HG03066 (cell line): ENCODE data around the gene TMEM154.

Experiments
- ATAC-seq: cut with Tn5 transposase; IDR thresholded peaks from one replicate; pipeline ENCODE4 v1.9.1; 2021; ENCODE audit warnings: low read depth; ENCODE audit not compliant: unreplicated experiment

Gene TMEM154

DNA sequence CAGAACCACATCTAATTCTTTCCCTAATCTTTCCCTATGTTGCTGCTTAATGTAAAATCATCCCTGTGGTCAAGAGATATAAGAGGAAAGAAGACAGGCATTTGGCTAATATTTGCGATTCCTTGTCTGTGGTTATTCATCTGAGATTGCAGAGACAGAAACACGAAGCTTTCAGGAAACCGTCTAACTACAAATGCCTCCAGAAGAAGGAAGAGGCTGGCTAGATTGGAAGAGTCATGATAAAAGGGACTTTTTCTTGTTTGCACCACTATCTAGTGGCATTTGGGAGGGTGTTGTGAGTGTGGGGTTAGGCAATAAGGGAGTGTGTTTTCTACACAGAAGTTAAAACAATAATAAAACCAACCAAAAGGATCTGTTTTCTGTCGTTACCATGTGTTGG lies 43.9 kb downstream of the TMEM154 start:
- ATAC-seq = no peak

DNA sequence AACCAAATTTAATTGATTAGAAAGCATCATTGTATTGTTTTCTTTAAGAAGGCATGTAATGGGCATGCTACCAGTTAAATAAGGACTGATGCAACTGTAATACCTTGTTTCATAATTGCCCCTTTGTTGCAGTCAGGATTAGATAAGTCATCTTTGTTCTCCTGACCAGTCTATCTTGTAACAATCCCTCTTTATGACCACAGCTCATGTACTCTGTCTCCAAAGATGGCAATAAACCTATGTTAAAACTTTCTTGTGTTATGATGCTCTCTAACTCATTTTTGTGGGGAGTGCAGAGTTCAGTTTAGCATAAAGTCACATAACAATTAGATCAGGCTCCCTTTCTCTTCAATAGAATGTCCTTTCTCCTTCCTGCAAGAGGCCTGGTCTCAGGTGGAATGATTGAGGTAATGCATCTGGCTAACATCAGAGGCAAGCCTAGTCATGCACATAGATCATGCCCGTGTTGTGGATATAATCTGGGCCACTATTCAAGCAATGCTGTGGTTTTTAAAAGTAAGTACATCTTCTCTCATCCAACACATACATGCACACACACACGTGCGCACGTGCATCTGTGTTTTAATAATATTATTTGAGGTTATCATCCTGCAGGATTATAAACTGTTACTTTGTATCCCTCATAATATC lies 45.6 kb downstream of the TMEM154 start:
- no peak for ATAC-seq

DNA sequence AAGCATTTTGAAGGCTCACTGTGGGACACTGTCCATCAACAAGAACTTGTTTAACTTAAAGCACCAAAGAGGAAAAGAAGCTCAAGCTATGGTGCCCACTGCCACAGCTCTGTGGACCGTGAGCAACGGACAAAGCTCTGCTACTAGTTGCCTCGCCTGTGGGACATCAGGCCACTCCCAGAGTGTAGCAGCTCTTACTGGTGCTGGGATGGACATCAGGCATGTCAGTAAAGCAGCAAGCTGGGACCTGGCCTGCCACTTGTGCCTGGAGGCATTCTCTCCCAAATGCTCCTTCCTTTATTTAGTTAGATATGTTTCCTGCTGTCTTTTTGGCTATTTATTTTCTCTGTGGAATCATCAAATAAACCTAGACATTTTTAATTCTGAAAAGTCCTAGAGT lies 46.7 kb downstream of the TMEM154 start:
- no peak for ATAC-seq

DNA sequence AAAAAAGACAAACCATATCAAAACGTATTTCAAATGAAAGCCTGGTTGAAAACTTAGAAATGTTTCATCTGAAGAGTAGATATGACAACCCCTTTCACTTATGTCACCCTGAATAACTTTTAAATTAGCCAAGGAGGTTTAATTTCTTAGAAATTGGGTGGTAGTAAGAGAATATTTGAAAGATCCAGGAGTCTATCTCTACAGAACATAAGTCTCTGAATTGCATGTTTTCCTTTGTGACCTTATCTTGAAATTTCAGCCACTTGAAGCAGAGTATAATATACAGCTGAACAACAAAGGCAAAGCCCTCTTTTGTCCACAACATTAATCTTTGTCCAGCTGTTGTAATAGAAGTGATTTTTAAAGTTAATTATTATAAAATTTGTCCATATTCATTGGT lies 49.5 kb downstream of the TMEM154 start:
- ATAC-seq = no peak

DNA sequence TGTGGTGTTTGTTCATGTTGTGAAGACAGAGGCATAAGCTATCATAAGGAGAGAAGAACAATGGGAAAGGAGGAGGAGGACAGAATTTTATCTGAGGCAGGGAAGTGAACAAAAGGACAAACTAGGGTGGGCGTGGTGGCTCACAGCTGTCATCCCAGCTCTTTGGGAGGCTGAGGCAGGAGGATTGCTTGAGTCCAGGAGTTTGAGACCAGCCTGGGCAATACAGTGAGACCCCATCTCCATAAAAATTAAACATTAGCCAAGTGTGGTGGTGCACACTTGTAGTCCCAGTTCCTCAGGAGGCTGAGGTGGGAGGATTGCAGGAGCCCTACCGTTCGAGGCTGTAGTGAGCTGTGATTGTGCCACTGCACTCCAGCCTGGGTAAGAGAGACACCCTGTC lies 49.9 kb downstream of the TMEM154 start:
- no peak for ATAC-seq

DNA sequence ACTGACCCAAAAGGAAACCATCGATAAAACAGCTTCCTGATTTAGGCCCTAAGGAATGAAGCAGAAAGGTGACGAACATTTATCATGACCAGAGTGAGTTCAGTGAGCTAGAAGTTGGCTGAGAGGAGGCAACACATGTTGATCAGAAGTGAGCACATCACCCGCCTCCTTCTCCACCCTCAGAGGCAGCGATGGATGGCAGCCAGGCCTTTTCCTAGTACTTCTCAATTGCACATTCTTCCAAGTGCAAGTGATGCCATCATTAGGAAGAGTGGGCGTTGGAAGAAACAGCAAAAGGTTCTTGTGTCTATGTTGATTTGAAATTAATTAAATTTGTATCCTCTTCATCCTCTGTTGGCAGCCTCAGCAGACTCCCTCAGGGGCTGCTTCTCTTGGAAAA lies 51.7 kb downstream of the TMEM154 start:
- ATAC-seq = no peak

DNA sequence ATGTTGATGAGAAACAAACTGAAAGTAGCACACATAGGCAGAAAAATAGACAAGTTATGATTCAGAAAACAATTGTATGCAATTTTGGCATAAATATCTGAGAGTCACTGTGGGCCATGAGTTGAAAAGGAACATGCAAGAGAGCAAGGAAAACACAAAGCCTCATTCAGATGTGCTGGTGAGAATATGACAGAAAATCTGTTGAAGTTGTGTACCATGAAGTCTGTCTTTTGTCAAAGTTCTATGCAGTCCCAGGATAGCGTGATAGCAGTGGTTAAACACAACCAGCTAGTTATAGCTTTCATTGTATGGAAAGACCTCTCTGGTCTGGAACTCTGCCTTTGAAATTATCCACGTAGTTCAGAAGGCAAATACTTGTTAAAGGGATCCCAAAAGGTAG lies 53.0 kb downstream of the TMEM154 start:
- ATAC-seq = no peak

DNA sequence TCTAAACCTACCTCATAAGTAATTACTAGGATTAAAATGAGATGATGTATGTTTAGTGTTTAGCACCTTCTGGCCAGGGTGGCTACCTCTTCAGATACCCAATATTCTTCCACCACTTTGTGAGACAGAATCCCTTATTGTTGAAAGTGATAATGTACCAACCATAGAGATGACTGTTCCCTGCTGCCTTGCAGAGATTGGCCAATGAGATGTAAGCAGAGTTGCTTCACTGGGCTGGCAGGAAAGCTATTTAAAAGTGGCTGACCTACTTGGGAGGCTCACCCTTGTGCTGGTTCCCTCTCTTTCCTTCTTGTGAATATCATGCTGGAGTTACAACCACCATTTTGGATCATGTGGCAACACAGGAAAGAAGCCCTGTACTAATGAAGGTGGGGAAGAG lies 58.9 kb downstream of the TMEM154 start:
- no peak for ATAC-seq

DNA sequence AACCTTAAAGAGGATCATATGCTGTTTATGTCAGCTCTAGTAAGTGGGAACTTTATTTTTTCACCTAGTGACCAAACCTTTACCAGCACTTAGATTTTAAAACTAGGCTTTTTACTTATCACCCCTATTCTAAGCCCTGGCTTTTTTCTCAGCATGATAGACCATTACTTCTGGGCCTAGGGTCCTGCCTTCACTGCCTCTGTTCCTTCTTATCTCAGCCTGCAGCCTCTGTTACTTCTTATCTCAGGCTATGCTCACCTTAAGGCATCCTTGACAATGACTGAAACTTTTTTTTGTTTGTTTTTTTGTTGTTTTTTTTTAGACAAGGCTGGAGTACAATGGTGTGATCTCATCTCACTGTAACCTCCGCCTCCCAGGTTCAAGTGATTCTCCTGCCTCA lies 59.6 kb downstream of the TMEM154 start:
- no peak for ATAC-seq

DNA sequence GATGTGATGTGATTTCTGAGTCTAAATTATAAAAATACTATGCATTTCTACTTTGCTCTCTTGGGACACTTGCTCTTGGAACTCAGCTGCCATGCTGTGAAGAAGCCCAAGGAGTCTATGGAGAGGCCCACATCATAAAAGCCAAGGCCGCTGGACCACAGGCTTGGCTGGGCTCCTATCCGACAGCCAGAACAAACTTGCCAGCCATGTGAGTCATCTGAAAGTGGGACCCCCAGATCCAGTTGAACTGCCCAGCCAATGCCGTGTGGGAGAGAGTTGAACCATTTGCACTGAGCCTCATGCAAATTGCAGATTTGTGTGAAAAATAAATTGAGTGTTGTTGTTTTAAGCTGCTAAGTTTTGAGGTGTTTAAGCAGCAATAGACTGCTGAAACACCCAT lies 60.2 kb downstream of the TMEM154 start:
- ATAC-seq = no peak

DNA sequence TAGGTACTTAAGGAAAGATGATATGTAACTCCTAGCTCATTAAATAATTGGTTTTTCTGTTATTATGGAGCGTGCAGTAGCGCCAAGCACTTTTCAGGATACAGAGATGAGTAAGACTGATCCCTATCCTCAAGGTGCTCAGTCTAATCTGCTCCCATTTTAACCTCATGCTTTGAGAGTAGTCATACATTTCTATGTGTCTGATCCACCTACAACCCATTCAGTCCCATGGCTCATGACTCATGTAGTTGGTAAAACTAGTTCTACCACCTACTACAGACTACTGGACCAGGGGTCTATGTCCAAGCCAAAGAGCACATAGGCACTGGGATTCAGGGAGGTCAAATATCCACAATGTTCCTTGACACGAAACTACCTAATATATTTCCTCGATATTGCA lies 60.8 kb downstream of the TMEM154 start:
- ATAC-seq = no peak

DNA sequence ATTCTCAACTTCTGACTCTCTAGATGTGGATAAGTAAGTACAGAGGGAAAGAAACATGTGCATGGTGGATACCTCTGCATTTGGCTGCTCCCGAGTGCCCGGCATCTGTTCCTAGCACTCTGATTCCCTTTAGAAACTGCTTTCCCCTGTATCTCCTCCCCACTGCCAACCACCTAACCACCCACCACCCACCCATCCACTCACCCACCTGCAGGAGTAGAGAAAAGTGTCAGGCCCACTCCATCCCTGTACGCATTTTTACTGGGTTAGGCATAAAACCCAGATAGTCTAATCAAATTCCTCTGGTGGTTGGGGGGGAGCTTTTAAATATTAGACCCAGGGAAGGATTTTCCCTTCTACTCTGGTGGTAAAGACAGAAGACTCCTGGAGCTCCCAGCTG lies 63.0 kb downstream of the TMEM154 start:
- no peak for ATAC-seq

DNA sequence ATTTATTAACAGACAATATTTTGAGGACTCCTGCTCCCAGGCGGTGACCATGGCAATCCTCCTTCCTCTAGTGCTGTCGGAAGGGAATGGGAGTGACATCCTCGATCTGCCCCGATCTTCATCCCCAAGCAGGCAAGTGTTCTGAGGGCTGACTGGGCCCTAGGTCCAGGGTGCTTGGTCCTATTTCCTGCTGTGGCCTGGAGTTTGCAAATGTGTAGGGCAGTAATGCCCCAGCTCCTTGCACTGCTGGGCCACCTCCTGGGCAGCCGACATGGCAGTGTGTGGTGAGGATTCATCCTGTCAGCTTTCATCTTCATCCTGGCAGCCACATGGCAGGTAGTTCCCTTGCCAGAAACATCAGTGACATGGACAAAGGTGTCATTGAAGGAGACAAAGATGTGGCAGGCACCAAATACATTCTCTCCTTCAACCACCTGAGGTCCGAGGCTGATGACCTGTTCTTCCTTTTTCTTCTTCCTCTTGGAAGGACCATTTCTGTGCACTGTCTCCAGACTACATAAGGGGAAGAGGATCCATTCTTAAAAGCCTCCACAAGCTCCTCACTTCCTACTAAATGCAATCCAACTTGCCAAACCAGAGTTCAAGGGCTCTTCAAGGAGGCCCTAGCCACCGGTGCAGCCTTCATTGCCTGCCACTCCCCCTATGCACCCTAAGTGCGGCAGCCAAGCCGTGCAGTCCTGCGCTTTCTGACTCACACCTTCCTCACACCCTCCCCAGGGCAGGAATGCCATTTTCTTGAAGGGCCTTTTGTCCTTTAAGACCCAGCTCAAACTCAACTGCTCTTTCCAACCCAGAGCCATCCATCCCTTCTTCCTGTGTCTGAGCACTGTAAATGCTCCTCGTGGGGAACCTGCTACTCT lies 65.7 kb downstream of the TMEM154 start:
- no peak for ATAC-seq

DNA sequence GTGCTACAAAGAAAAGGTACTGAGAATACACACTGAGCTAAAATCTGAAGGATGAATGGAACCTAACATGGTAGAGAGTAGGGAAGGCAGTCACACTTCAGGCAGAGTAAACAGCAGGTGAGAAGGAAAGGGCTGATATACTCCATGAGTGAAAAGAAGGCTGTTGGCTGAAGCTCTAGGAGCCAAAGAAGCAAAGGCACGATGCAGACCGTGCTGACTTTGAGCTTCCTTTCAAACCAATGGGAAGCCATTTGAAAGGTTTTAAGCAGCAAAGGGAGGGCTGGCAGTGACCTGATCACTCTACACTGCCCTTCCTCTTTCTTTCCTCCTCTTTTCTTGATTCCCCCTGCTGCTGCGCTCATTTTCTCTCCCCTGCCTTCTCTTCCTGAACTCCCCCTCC lies 66.4 kb downstream of the TMEM154 start:
- ATAC-seq = no peak

DNA sequence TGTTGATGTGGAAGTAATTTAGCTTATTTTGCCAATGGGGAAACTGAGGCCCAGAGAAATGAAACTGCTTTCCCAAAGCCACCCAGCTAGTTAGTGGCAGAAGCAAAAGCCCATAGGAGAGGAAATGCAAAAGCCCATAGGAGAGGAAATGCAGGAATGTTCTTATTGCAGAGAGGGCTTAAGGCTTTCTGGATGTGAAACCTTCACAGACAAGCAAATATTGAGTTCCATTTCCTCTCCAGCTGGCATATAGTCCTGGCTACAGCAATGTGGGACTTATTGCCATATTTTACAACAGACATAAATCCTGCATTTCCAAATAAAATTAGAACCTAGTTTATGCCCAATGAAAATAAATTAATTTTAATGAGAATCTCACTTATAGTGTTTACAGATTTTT lies 69.7 kb downstream of the TMEM154 start:
- ATAC-seq = no peak

DNA sequence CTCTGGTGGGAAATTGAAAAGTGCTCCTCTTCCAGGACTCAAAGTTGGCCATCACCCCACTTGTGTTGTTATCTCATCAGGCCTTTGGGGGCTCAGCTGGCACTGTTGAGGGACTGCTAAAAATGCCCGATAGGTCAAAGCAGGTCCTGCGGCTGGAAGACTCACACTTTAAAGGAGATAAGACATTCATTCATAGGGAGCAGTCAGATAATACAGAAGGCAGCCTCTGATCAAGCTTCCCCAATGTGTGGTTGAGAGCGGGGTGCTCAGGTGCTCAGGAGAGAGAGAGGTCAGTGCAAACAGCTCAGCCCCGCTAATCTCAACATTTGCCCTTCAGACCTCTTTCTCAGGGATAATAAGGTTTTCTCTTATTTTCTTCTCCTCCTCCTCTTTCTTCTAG lies 70.3 kb downstream of the TMEM154 start:
- ATAC-seq = no peak

DNA sequence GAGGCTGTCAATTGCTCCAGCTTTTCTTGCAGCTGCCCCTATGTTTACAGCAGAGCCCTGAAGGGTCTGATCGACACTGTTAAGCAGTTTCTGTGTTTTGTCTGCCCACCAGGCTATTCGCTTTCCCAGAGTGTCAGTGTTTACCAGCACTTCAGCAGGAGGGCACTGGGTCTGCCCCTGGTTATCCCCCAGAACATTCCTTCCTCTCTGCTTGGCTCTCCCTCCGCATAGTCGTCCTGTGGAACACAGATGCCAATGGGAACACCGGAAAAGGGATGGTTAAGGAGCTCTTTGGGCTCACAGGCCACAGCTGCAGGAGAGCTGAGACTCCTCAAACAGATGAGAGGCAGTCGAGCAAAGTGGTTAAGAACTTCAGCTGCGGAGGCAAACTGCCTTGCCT lies 72.6 kb downstream of the TMEM154 start:
- ATAC-seq = no peak

DNA sequence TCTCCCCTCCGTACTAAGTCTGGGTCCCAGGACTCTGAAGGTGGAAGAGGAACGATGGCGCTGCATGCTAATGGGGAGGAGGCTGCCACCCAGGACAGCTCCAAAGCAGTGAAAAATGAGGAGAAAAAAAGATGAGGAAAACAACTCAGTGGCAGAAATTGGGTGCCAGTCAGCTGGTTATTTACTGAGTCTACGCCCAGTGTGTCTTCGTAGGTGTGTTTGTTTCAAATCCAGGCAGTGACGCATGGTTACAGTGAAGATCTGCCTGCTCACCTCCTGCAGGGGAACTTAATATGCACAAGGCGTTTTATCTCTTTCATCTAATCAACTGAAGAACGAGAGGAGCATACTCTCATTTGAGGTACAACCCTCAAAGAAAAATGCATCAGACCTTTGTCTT lies 73.0 kb downstream of the TMEM154 start:
- ATAC-seq = no peak

DNA sequence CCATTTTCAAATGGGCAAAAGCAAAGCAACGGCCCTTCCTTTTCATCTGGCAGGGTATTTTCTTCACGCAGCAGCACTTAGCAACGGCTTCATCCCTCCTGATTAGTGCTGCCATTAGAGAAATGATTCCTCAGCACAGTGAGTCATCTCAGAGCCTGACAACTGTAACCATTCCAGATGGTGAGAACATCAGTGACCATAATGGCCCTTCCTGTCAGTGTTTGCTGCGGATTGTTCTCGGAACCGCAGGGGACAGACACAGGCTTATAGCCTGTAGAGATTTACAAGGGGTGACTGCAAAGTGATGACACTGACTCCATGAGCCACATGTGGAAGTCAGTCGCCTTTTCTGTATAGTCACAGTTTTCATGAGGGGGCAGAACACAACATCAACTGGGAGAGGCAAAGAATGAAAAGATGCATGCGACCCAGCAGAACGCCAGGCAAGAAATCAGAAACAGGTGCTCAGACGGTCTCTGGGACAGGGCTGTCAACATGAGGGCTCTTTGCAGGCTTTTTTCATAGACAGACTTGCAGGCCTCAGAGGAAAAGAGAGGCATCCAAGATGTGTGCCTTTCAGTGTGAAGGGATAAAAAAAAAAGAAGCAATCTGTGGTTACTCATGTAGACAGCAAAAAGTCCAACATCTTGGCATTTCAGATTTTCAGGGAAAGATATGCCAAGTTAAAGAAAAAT lies 74.0 kb downstream of the TMEM154 start:
- no peak for ATAC-seq

DNA sequence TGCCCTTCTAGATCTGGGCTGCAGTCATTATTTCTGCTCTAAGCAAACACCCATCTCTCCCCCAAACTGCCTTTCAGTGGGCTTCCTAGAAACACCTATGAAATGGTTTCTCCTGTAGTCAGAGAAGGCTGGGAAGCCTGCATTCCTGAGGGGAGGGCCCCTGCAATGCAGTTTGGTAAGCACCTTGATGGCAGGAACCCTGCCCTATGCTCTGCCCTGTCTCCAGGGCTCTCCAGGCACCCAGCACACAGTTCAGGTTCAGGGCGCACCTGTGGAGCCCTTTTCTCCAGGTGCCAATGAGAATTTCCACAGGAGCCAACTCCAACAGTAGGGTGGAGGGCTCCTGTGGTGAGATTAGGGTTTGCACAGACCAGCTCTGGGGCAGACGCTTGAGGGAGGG lies 74.8 kb downstream of the TMEM154 start:
- no peak for ATAC-seq

DNA sequence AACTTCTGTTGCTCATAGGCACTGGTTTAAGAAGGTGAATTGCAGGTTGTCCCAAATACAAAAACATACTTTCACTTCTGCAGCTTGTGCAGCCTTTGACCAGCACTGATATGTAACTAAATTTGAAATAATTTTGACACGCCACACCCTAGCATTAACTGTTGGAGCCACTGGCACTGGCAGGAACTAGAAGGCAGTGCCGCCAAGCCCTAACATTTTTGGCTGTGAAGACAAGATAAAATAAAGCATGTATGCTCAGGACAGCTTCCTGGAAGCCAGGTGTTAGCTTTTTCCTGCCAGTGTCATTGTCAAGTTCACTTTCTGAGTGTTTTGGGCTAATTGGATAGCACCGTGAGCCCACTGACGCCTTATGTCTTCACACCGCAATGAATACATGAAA lies 78.6 kb downstream of the TMEM154 start:
- ATAC-seq = no peak

DNA sequence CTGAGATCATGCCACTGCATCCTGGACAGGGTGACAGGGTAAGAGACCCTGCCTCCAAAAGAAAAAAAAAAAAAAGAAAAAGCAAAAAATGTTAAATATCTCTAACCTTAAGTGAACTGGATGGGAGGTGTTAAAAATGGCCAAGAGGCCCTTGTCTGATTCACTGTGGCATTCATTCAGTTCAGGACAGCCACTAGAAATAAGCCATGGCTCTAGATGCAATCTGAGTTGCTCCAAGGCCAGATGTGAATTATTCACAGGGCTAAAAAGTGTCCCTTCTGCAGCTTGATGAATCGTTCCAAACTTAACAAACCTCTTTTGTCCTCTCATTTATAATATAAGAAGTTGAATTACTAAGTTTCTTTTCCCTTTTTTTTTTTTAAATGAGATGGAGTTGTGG lies 80.2 kb downstream of the TMEM154 start:
- ATAC-seq = no peak
